GM23248 (cell line): Measurements from ENCODE around the gene ASB3. TPM values are rescaled to one million over a fixed set of nuclear protein-coding genes. Genes with fewer than 3 reads are reported as not detected.

Source experiments
- DNase-seq: peaks from one replicate; pipeline ENCODE4 v3.0.0-alpha.2; 2015
- H2AFZ ChIP-seq: fragments of 200-600 bp; sonication (generic); 2 replicates; pipeline ENCODE4 v1.6.1; 2016; ENCODE audit warnings: antibody characterized with exemption
- H3F3A ChIP-seq: fragments of 200-600 bp; sonication (generic); 2 replicates; pipeline ENCODE4 v1.6.1; 2016; ENCODE audit warnings: mild to moderate bottlenecking, antibody characterized with exemption, mixed run types; ENCODE audit not compliant: insufficient read depth
- H3K27ac ChIP-seq: fragments of 200-600 bp; sonication (generic); 2 replicates; pipeline ENCODE4 v1.5.1; 2016; ENCODE audit warnings: mild to moderate bottlenecking
- H3K27me3 ChIP-seq: fragments of 200-600 bp; sonication (generic); replicated peaks from 2 replicates; pipeline ENCODE4 v1.6.1; 2016; ENCODE audit warnings: mild to moderate bottlenecking; ENCODE audit not compliant: insufficient read depth
- H3K36me3 ChIP-seq: fragments of 200-600 bp; sonication (generic); 2 replicates; pipeline ENCODE4 v1.6.1; 2016; ENCODE audit warnings: low read depth, mild to moderate bottlenecking
- H3K4me1 ChIP-seq: fragments of 200-600 bp; sonication (generic); 2 replicates; pipeline ENCODE4 v1.6.1; 2016; ENCODE audit warnings: mild to moderate bottlenecking; ENCODE audit not compliant: insufficient read depth
- H3K4me2 ChIP-seq: fragments of 200-600 bp; sonication (generic); one replicate; pipeline ENCODE4 v1.6.1; 2016; ENCODE audit warnings: mild to moderate bottlenecking; ENCODE audit not compliant: unreplicated experiment
- H3K4me3 ChIP-seq: fragments of 200-600 bp; sonication (generic); 2 replicates; pipeline ENCODE4 v1.5.1; 2016; ENCODE audit warnings: mild to moderate bottlenecking
- H3K79me2 ChIP-seq: fragments of 200-600 bp; sonication (generic); 2 replicates; pipeline ENCODE4 v1.6.1; 2016; ENCODE audit warnings: mild to moderate bottlenecking; ENCODE audit not compliant: insufficient read depth
- H3K9ac ChIP-seq: fragments of 200-600 bp; sonication (generic); 2 replicates; pipeline ENCODE4 v1.6.1; 2016; ENCODE audit warnings: mild to moderate bottlenecking
- H3K9me2 ChIP-seq: fragments of 200-600 bp; sonication (generic); 2 replicates; pipeline ENCODE4 v1.6.1; 2016; ENCODE audit warnings: mixed run types, mild to moderate bottlenecking, moderate library complexity; ENCODE audit not compliant: insufficient read depth
- H3K9me3 ChIP-seq: fragments of 200-600 bp; sonication (generic); one replicate; pipeline ENCODE4 v1.6.1; 2017; ENCODE audit warnings: low read depth
- H4K20me1 ChIP-seq: fragments of 200-600 bp; sonication (generic); 2 replicates; pipeline ENCODE4 v1.6.0; 2016; ENCODE audit not compliant: insufficient read depth
- EZH2 ChIP-seq: fragments of 200-600 bp; sonication (generic); IDR thresholded peaks from 2 replicates; pipeline ENCODE4 v1.6.1; 2018; ENCODE audit warnings: antibody characterized with exemption, mild to moderate bottlenecking; ENCODE audit not compliant: insufficient read depth, poor library complexity, severe bottlenecking
- EZH2phosphoT487 ChIP-seq: fragments of 200-600 bp; sonication (generic); IDR thresholded peaks from 2 replicates; pipeline ENCODE4 v1.6.1; 2018; ENCODE audit warnings: antibody characterized with exemption, moderate library complexity, mild to moderate bottlenecking, low read depth; ENCODE audit not compliant: insufficient read depth
- WGBS, 2 experiments: methylation state at CpG; one replicate each; pipeline ENCODE4 v1.1.6; 2015 to 2017; ENCODE audit warnings: low lambda C conversion rate in 2 of 2, low coverage in 1 of 2; ENCODE audit errors: missing lambda C conversion rate in 2 of 2; 5-methylcytosine and 5-hydroxymethylcytosine counted together
- in situ Hi-C: fragments of 300-500 bp; cut with MboI; formaldehyde crosslinking; loops from 2 replicates; pipeline ENCODE4 v1.15.0; 2020
- polyA plus RNA-seq: library from polyadenylated mRNA; unstranded; fragments of >200 nt; fragmentation: Nextera tagmentation; extraction: Ambion mirVana; gene quantifications from 2 replicates; pipeline ENCODE4 v1.2.1, GENCODE V29; 2016
- total RNA-seq: library from RNA; depleted of rRNA; stranded (reverse); fragments of >200 nt; shearing (Covaris generic); gene quantifications from 2 replicates; pipeline ENCODE4 v1.2.3, GENCODE V29; 2014

ASB3 gene
- total and polyA plus RNA-seq, 2 experiments from 2014 or later, result 19.9 to 23.0 TPM

DNA sequence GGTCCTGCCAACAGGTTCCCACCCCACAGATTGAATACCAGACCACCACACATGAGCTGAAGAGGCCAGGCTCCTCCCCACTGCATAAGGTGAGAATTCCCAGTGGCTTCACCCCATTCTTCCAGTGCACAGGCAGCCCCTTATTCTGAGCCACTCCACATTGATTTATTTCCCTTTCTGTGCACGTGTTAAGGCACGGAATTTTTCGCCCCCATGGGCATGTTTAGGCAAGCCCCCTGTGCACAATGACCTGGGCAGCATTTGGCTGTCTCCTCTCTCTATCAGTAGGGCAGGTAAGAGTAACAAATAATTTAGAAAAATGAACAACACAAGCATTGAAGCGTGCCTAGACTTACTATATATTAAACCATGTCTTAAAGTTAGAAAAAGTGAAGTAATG lies 34.4 kb downstream of the ASB3 start:
- no peaks in the 10 kb centered on the region for H3K27me3 ChIP-seq
- H3K9ac ChIP-seq, result no peak overlapping the region
- in situ Hi-C loops, result no loop called here
- H3K4me2 ChIP-seq, result peak overlapping the region; percentile 53
- H3K4me1 ChIP-seq, result peaks cover 31% of the 10 kb centered on the region
- TF ChIP-seq EZH2 (no peak), EZH2phosphoT487 (no peak)
- no peaks in the 10 kb centered on the region for H4K20me1 ChIP-seq
- WGBS, 2 experiments, result 89 to 93% methylated on average over 4 of the region's 4 CpGs
- DNase-seq, result no peak
- no peak overlapping the region for H3K27ac ChIP-seq
- H2AFZ ChIP-seq, result no peak overlapping the region
- H3K36me3 ChIP-seq, result peaks cover 12% of the 10 kb centered on the region; the same call in 1 of the 2 replicates
- no peaks in the 10 kb centered on the region for H3K9me2 ChIP-seq
- no peaks in the 10 kb centered on the region for H3K79me2 ChIP-seq
- H3K9me3 ChIP-seq, result no peaks in the 10 kb centered on the region
- H3F3A ChIP-seq, result peaks cover 16% of the 10 kb centered on the region; the same call in 1 of the 2 replicates
- H3K4me3 ChIP-seq, result no peak overlapping the region

DNA sequence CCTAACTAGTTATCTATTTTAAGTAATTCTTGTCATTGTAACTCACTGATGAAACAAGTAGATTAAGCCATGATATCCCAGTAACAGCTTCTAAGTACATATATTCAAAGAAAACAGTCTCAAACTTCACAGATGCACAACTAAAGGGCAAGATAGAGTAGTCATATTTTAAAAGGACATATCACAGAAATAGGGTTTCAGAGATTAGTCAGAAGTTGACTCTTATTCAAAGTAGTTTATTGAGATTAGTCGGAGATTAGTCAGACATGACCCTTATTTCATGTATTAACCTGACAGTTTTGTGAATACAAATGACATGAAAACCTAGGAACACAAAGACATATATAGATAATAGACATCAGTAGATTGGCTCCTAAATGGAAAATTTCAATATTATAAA lies 35.0 kb downstream of the ASB3 start:
- no peaks in the 10 kb centered on the region for H3K79me2 ChIP-seq
- no peaks in the 10 kb centered on the region for H3K9me2 ChIP-seq
- no peak for TF ChIP-seq EZH2phosphoT487
- no peak for TF ChIP-seq EZH2
- no peak overlapping the region for H3K9ac ChIP-seq
- H3F3A ChIP-seq, result peaks cover 16% of the 10 kb centered on the region; the same call in 1 of the 2 replicates
- H3K27ac ChIP-seq, result 0 out of 2 replicates have a peak overlapping the region, but pooled peaks have one; percentile 22
- 0 to 3% methylated on average over 1 of the region's 1 CpG for WGBS, 2 experiments
- H3K27me3 ChIP-seq, result no peaks in the 10 kb centered on the region
- H3K36me3 ChIP-seq, result peaks cover 12% of the 10 kb centered on the region; the same call in 1 of the 2 replicates
- H3K9me3 ChIP-seq, result no peaks in the 10 kb centered on the region
- peaks cover 31% of the 10 kb centered on the region for H3K4me1 ChIP-seq
- no peak overlapping the region for H2AFZ ChIP-seq
- in situ Hi-C loops, result no loop called here
- H4K20me1 ChIP-seq, result no peaks in the 10 kb centered on the region
- H3K4me2 ChIP-seq, result peak overlapping the region; percentile 53
- no peak overlapping the region for H3K4me3 ChIP-seq
- peak; percentile 72 for DNase-seq

- Histone ChIP-seq H3K4me3 (no peak overlapping the region), H3K4me1 (peaks cover 24% of the 10 kb centered on the region), H4K20me1 (no peaks in the 10 kb centered on the region), H3K9ac (no peak overlapping the region), H3K27ac (no peak overlapping the region), H2AFZ (no peak overlapping the region), H3K9me2 (no peaks in the 10 kb centered on the region), H3K79me2 (no peaks in the 10 kb centered on the region), H3K9me3 (no peaks in the 10 kb centered on the region), H3K36me3 (peaks cover 12% of the 10 kb centered on the region; the same call in 1 of the 2 replicates), H3K4me2 (no peak overlapping the region), H3K27me3 (no peaks in the 10 kb centered on the region), H3F3A (peaks cover 11% of the 10 kb centered on the region; the same call in 1 of the 2 replicates)
- TF ChIP-seq EZH2phosphoT487, result no peak
- TF ChIP-seq EZH2, result no peak
- 40 to 51% methylated on average over 4 of the region's 4 CpGs for WGBS, 2 experiments
- in situ Hi-C loops, result no loop called here
- DNase-seq, result no peak
Observed at GRCh38 chr2:53750041-53750768, 36.5 kb downstream of the ASB3 start.

- Histone ChIP-seq H3K9me3 (no peaks in the 10 kb centered on the region), H3K36me3 (0 out of 2 replicates have a peak, but pooled peaks cover 3% of the 10 kb centered on the region), H4K20me1 (no peaks in the 10 kb centered on the region), H3K9me2 (no peaks in the 10 kb centered on the region), H3K27me3 (no peaks in the 10 kb centered on the region), H2AFZ (no peak overlapping the region), H3K4me2 (peak overlapping the region; percentile 58), H3K4me3 (peak overlapping the region; percentile 6; the same call in 1 of the 2 replicates), H3K79me2 (0 out of 2 replicates have a peak, but pooled peaks cover 15% of the 10 kb centered on the region), H3K4me1 (peaks cover 21% of the 10 kb centered on the region), H3K27ac (peak overlapping the region; percentile 34; the same call in 1 of the 2 replicates), H3F3A (no peaks in the 10 kb centered on the region), H3K9ac (peak overlapping the region; percentile 41; the same call in 1 of the 2 replicates)
- TF ChIP-seq EZH2phosphoT487, result no peak
- TF ChIP-seq EZH2, result no peak
- DNase-seq, result peak; percentile 40
- in situ Hi-C loops, result no loop called here
- WGBS, 2 experiments, result 24% methylated on average over 2 of the region's 2 CpGs
Observed at GRCh38 chr2:53744395-53745065, 42.2 kb downstream of the ASB3 start.
